Measurements from ENCODE around the gene MAML3.

- TF ChIP-seq CTCF (IDR thresholded peaks at IDR 0.05) (no peak), POLR2A (IDR thresholded peaks at IDR 0.05) (no peak)
Observed at GRCh38 chr4:139901531-139902320, 252.3 kb downstream of the MAML3 start.
